Rectal smooth muscle tissue (tissue), 1 donor: ENCODE data around the gene TENT5C.
A peak's percentile ranks its signal among the peaks of the same experiment; 100 is the strongest.

ENCODE experiments used
- H3K27ac ChIP-seq: one replicate; pipeline ENCODE4 v1.7.0; 2013; ENCODE audit warnings: low read depth, low read length, inconsistent platforms
- H3K27me3 ChIP-seq: one replicate; pipeline ENCODE4 v1.7.0; 2013; ENCODE audit warnings: low read length; ENCODE audit not compliant: control insufficient read depth, insufficient read depth
- H3K36me3 ChIP-seq: one replicate; pipeline ENCODE4 v1.7.0; 2013; ENCODE audit warnings: low read length; ENCODE audit not compliant: control insufficient read depth, insufficient read depth
- H3K4me1 ChIP-seq: one replicate; pipeline ENCODE4 v1.7.0; 2013; ENCODE audit warnings: low read length; ENCODE audit not compliant: control insufficient read depth, insufficient read depth
- H3K4me3 ChIP-seq: one replicate; pipeline ENCODE4 v1.7.0; 2013; ENCODE audit warnings: low read length
- H3K9ac ChIP-seq: one replicate; pipeline ENCODE4 v1.7.0; 2013; ENCODE audit warnings: low read length

Gene TENT5C

DNA sequence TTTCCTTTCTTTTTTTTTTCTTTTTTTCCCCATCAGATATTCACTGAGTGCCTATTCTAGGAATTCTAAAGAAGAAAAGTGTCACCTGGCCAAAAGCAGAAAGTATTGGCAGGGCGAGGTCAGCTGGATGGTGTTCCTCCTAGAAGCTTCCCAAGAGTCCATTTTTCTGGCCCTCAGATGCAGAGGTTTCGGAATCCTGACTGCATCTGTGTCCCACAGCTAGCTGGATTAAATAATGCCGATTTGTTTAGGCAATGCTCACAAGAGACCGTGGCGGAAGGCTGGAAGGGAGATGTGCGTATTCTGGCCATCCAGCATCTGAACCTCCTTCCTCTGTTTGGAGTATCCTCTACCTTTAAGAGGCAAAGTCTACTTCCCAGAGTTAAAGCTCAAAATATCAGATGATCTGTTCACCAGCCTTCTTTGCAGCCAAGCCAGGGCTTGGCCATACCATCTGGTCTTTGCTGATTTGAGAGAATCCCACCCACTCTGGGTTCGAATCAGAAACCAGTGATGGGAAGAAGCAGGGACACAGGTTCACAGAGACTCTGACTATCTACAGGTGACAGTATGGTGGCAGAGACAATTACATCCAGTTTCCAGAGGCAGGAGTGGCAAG is 5.4 kb upstream of the TENT5C start:
- no peaks in the 10 kb centered on the region for H3K27me3 ChIP-seq
- no peak overlapping the region for H3K9ac ChIP-seq
- H3K4me3 ChIP-seq: no peak overlapping the region
- H3K4me1 ChIP-seq: no peaks in the 10 kb centered on the region
- H3K27ac ChIP-seq: no peak overlapping the region
- H3K36me3 ChIP-seq: no peaks in the 10 kb centered on the region

DNA sequence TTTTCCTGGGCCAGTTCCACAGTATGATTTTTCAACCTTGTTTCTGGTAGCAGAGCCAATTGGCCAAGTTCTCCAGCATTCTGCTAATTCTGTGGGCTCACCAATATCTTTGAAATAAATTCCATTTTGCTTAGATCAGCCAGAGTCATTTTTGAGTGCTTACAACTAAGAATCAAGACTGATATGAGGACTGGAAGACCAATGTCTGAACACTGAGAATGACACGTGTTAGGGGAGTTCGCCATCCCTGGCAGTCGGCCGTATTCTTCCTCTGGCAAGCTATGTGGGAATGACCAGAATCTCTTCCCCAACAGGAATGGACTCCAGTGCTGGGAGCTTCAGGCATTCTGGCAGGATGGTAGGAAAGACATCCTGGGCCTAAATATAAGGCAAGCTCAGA is 4.9 kb upstream of the TENT5C start:
- Histone ChIP-seq H3K4me3 (no peak overlapping the region), H3K4me1 (no peaks in the 10 kb centered on the region), H3K36me3 (no peaks in the 10 kb centered on the region), H3K27me3 (no peaks in the 10 kb centered on the region), H3K9ac (no peak overlapping the region), H3K27ac (no peak overlapping the region)

DNA sequence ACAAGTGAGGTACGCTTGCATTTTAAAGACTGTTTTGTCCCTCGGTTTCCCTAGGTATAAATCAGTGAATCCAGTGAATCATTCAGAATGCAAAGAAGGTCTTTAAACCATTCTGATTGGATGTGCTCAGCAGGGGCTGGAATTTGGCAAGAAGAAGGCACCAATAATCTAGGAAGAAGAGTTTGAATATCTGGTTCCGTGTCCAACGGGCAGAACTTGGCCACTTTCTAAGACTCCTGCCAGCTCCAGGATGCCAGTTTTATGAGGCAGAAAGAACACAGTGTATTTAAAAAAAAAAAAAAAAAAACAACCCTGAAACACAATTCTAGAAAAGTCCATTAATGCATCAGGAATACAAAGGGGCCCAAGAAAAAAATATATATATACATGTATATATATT is 3.0 kb upstream of the TENT5C start:
- Histone ChIP-seq H3K36me3 (no peaks in the 10 kb centered on the region), H3K27me3 (no peaks in the 10 kb centered on the region), H3K4me3 (no peak overlapping the region), H3K4me1 (no peaks in the 10 kb centered on the region), H3K27ac (no peak overlapping the region), H3K9ac (no peak overlapping the region)

DNA sequence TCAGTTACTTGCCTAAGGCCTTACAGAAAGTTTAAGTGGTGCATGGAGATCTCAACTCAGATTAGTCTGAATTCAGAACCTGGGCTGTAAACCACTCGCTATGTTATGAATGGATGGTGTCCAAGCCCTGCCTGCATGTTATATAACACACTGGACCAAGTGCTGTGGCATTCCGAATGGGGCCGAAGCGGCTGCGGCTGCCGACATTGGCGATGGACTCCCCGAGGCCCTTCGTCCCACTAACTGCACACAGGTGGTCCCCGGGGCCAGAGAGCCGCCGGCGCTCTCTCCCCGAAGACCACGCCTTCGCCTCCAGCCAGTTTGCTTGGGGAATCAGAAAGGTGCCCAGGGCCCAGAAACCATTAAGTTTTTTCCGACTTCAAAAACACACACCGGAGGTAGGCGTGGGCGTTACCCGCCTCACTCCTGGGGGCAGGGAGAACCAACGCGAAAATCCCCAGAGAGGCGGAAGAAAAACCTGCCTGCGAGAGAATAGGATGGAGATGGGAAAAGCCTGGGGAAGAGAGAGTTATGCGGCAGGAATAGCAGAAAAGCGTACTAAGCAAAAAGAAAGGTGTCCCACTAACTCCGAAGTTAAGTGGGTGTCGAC is 579 bp upstream of the TENT5C start:
- H3K36me3 ChIP-seq: no peaks in the 10 kb centered on the region
- H3K27me3 ChIP-seq: no peaks in the 10 kb centered on the region
- H3K4me1 ChIP-seq: peaks cover 4% of the 10 kb centered on the region
- peak overlapping the region; percentile 66 for H3K9ac ChIP-seq
- peak overlapping the region; percentile 88 for H3K27ac ChIP-seq
- H3K4me3 ChIP-seq: peak overlapping the region; percentile 94

DNA sequence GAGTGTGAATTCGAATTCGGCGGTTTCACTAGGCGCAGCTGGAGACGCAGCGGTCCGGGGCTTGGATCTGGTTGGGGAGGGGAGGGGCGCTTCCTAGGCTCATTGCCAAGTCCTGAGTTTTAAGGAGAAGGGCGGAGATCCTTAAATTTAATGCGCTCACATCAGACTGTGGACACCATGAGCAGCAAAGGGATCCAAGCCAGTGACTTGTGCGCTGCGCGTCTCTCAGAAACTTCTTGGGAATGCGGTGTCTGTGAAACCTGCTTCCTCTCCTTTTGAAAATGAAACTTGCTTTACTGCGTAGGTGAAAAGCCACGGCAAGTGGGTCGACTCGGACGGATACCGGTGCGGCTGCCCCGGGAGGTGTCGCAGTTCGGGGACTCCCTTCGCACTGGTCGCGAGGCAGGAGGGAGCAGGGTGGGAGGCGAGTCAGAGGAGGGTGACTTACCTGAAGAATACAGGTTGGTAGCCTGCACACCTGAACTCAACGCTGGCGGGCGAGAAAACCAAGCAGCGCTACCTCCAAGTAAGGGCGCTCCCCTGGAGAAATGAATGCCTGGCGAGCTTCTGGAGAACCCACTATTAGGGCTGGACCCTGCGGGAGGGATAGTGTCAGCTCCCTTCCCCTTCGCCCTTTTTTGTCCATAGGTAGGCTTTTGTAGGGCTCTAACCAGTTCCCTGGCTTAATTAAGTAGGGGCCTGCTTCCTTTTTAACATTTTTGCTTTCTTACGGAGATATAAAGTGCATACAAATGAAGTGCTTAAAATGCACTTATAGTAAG is 992 bp downstream of the TENT5C start:
- H3K9ac ChIP-seq: peak overlapping the region; percentile 6
- peak overlapping the region; percentile 64 for H3K4me3 ChIP-seq
- H3K27me3 ChIP-seq: no peaks in the 10 kb centered on the region
- no peaks in the 10 kb centered on the region for H3K36me3 ChIP-seq
- peaks cover 4% of the 10 kb centered on the region for H3K4me1 ChIP-seq
- peak overlapping the region; percentile 79 for H3K27ac ChIP-seq

DNA sequence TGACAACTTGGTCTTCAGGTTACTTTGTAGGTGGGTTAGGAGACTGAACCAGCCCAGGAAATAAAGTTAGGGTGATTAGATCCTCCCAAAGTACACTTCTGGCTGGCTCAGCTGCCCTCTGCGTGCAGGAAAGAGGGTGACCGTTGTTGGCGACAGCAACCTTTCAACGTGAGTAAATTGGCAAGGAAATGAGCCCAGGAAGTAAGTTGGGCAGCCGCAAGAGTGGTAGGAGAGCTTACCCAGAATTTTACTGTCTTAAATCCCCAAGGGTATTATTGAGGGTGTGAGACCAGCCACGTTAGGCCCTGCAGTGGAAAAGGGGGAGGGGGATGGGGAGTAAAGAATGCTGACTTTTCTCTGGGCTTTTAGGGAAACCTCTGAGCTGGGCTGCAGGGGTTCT is 1.6 kb downstream of the TENT5C start:
- Histone ChIP-seq H3K4me1 (peaks cover 6% of the 10 kb centered on the region), H3K27me3 (no peaks in the 10 kb centered on the region), H3K27ac (no peak overlapping the region), H3K4me3 (peak overlapping the region; percentile 64), H3K9ac (peak overlapping the region; percentile 6), H3K36me3 (no peaks in the 10 kb centered on the region)

DNA sequence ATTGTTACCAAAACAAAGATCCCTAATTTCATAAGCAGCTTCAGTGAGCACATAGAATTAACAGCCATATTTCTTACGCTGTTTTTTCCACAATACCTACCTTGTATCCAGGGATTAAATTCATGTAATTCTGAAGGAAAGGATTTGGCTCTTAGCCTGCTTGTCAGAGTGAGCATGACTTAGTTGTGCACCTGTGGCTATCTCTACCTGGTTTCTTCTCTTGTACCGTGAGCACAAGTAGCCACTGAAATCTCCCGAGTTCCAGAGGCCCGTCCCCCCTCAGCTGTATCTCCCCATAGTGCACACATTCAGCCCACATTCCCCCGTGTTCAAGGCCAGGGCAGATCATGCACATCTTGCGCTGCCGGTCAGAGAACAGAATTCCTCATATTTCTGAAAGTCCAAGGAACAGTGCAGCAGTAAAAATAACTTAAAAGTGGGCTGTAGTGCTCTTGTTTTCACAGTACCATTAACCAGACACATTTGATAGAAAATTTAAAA is 2.3 kb downstream of the TENT5C start:
- no peak overlapping the region for H3K9ac ChIP-seq
- no peaks in the 10 kb centered on the region for H3K36me3 ChIP-seq
- peak overlapping the region; percentile 64 for H3K4me3 ChIP-seq
- H3K4me1 ChIP-seq: peaks cover 12% of the 10 kb centered on the region
- H3K27me3 ChIP-seq: no peaks in the 10 kb centered on the region
- no peak overlapping the region for H3K27ac ChIP-seq

DNA sequence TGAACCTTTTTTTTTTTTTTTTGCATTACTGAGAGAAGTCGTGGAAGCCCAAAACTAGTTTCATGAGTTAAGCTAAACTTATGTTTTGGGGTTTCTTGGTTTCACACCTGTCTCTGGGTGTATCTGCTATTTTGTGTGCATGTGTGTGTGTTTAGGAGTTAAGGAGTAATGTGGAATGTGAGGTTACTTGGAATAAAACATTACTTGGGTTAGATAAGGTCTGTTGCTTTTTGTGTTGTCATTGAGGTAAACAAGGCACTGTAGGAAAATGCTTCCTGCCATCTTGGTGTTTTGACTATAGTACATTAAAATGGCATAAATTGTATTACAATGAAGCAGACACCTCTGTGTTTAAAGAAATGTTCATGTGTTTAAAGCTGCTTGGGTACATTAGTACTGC is 2.9 kb downstream of the TENT5C start:
- no peaks in the 10 kb centered on the region for H3K36me3 ChIP-seq
- no peak overlapping the region for H3K27ac ChIP-seq
- no peak overlapping the region for H3K9ac ChIP-seq
- peaks cover 17% of the 10 kb centered on the region for H3K4me1 ChIP-seq
- no peaks in the 10 kb centered on the region for H3K27me3 ChIP-seq
- H3K4me3 ChIP-seq: no peak overlapping the region

DNA sequence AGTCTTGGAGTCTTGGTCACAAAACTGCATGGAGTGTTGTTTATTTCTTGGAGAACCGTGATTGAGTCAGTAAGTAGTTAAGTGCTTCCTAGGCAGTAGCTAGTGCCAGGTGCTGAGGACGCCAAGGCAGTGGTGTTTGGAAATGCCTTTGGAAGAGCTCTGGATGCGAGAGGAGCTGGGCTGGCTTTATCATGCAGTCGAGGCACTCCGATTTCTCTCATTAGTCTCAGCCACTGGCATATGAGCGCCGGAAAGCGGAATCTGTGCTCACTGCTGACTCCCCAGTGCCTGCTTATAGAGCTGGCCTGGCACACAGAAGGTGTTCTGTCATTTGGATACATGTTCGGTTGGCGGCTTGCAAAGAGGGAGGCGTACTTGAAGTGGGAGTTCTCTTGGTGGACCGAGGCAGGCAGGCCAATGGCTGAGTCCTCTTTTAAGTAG is 3.6 kb downstream of the TENT5C start:
- H3K9ac ChIP-seq: no peak overlapping the region

DNA sequence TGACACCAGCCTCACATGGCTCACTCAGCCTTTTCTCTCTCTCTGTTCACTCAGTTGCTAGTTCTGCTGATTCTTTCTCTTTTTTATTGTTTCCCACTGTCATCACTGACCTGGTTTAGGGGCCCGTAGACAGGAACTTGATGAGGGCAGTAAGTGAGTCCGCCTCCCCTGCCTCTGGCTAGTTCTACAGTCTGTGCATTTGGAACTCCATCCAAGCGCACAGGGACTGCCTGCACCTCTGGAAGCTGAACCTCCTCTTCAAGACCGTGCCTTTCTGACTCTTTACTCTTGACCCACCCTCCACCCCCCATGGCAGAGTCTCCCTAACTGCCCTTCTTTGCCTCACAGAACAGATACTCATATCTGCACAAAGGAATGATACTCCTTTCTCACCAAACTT is 4.2 kb downstream of the TENT5C start:
- H3K4me3 ChIP-seq: peak overlapping the region; percentile 29
- peaks cover 22% of the 10 kb centered on the region for H3K4me1 ChIP-seq
- no peak overlapping the region for H3K9ac ChIP-seq

More for the DNA sequence above, 3.6 kb downstream of the TENT5C start:
- Histone ChIP-seq H3K27me3 (no peaks in the 10 kb centered on the region), H3K36me3 (no peaks in the 10 kb centered on the region), H3K27ac (peak overlapping the region; percentile 21), H3K4me1 (peaks cover 22% of the 10 kb centered on the region), H3K4me3 (peak overlapping the region; percentile 29)

DNA sequence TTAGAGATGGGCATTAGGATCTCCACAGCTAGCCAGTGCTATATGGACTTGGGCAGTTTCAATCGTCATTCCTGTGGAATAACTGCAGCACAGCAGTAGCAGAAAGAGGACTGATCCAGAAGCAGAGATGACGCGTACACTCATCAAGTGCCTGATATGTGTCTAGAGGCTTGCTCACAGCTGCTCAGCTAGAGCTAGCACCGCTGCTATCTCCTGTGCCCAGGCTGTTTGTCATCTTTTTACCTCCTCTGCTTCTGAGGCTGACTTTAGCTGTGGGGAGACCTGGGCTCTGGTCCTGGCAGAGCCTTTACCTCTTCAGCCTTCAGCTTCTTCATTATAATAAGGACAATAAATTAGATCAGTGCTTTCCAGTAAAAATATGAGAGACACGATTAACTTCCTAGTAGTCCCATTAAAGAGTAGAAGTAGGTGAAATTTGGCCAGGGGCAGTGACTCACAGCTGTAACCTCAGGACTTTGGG is 5.3 kb downstream of the TENT5C start:
- no peaks in the 10 kb centered on the region for H3K36me3 ChIP-seq
- H3K27me3 ChIP-seq: no peaks in the 10 kb centered on the region
- no peak overlapping the region for H3K27ac ChIP-seq
- peaks cover 22% of the 10 kb centered on the region for H3K4me1 ChIP-seq
- no peak overlapping the region for H3K9ac ChIP-seq
- no peak overlapping the region for H3K4me3 ChIP-seq

More for the DNA sequence above, 4.2 kb downstream of the TENT5C start:
- H3K36me3 ChIP-seq: no peaks in the 10 kb centered on the region
- H3K27ac ChIP-seq: no peak overlapping the region
- H3K27me3 ChIP-seq: no peaks in the 10 kb centered on the region

DNA sequence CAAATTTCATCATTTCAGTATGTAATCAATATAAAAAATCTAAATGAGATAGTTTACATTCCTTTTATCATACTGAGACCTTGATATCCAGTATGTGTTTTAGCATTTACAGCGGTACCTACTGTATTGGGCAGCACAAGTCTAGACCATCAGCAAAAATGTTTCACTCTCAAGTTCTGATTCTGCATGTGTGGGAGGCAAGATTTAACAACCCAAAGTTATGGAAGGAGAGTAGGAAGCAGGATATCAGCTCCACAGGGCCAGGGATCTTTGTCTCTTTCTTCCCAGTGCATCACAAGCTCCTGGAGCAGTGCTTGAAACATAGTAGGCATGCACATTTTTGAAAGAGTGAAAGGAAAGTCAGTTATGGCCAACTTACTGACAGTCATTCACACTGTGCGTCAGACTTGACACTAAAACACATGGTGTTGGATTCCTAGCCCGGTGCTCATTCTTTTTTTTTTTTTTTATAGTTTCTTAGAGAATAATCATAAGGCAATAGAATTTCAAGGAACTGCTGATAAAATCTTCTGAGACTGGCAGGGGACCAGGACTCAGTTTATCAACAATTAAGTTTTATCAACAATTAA is 6.1 kb downstream of the TENT5C start:
- Histone ChIP-seq H3K27me3 (no peaks in the 10 kb centered on the region), H3K36me3 (no peaks in the 10 kb centered on the region), H3K4me3 (no peak overlapping the region), H3K9ac (no peak overlapping the region), H3K27ac (peak overlapping the region; percentile 81), H3K4me1 (peaks cover 22% of the 10 kb centered on the region)
